Stomach (tissue), 4 donors: ENCODE results near the gene RNU1-3.
"Not testable (repeated sequence)": the region's sequence is repeated elsewhere in the genome, so short reads cannot be mapped to it uniquely, and the experiment has no call there.

Experiments used
- CTCF ChIP-seq, 7 experiments: fragments of 450-650 bp in 4 of 7; fragments of 200-600 bp in 3 of 7; sonication (generic) in 3 of 7; IDR thresholded peaks; one replicate each; pipeline ENCODE4 v1.5.1; 2016 to 2019; ENCODE audit warnings: antibody characterized with exemption in 7 of 7, control low read depth in 2 of 7, mild to moderate bottlenecking in 1 of 7
- EP300 ChIP-seq: sonication (generic); formaldehyde crosslinking; IDR thresholded peaks from one replicate; pipeline ENCODE4 v1.6.1; 2017; ENCODE audit warnings: antibody characterized with exemption
- POLR2A ChIP-seq, 4 donors: fragments of 450-650 bp; IDR thresholded peaks; one replicate each; pipeline ENCODE4 v1.6.1; 2016; ENCODE audit warnings: antibody characterized with exemption in 4 of 4, control low read depth in 2 of 4, mild to moderate bottlenecking in 1 of 4, moderate library complexity in 1 of 4
- POLR2AphosphoS5 ChIP-seq, 3 donors: sonication (generic); formaldehyde crosslinking; IDR thresholded peaks; one replicate each; pipeline ENCODE4 v1.6.1; 2016; ENCODE audit warnings: antibody characterized with exemption in 3 of 3

- TF ChIP-seq POLR2AphosphoS5 (IDR thresholded peaks at IDR 0.05); EP300; POLR2A (IDR thresholded peaks at IDR 0.05): not testable (repeated sequence)
- TF ChIP-seq CTCF (IDR thresholded peaks at IDR 0.05) = peak in 3 of 7 experiments; percentile 33 to 63 (median 40)
These were observed 42.9 kb upstream of the RNU1-3 start for GRCh38 chr1:16709659-16710087.
